Prostate gland (tissue), 2 donors: ENCODE measurements around the gene COL25A1.

Experiments used
- CTCF ChIP-seq, 4 experiments: fragments of 200-600 bp in 2 of 4; fragments of 450-650 bp in 2 of 4; sonication (generic) in 2 of 4; IDR thresholded peaks; 1 replicate in 3 of 4; 2 replicates in 1 of 4; pipeline ENCODE4 v1.5.1; 2016 to 2019; ENCODE audit warnings: antibody characterized with exemption in 4 of 4, mild to moderate bottlenecking in 2 of 4, moderate library complexity in 2 of 4
- POLR2A ChIP-seq: fragments of 450-650 bp; IDR thresholded peaks from one replicate; pipeline ENCODE4 v1.6.1; 2016; ENCODE audit warnings: antibody characterized with exemption, mild to moderate bottlenecking

- TF ChIP-seq CTCF (IDR thresholded peaks at IDR 0.05) (no peak), POLR2A (no peak)
Observed at GRCh38 chr4:109218288-109218687, 84.2 kb downstream of the COL25A1 start.
